Pons (tissue), 1 donor: ENCODE results near the gene POMGNT1.

Experiments
- DNase-seq: peaks from one replicate; pipeline ENCODE4 v3.0.0-alpha.2; 2016; ENCODE audit warnings: low spot score

Gene POMGNT1

GRCh38 chr1:46210561-46210960 is 12.3 kb upstream of the POMGNT1 start:
- DNase-seq = no peak

- DNase-seq = no peak
Measured at GRCh38 chr1:46206399-46206798, 8.2 kb upstream of the POMGNT1 start.

- DNase-seq = no peak
Measured at GRCh38 chr1:46205791-46206190, 7.6 kb upstream of the POMGNT1 start.

GRCh38 chr1:46205141-46205540 is 6.9 kb upstream of the POMGNT1 start:
- DNase-seq = no peak

- DNase-seq = peak; percentile 66
Measured at GRCh38 chr1:46204406-46204742, 6.1 kb upstream of the POMGNT1 start.

- peak; percentile 56 for DNase-seq
Measured at GRCh38 chr1:46203738-46204405, 5.6 kb upstream of the POMGNT1 start.

- no peak for DNase-seq
Measured at GRCh38 chr1:46199233-46199749, 1.1 kb upstream of the POMGNT1 start.

GRCh38 chr1:46197560-46197963 is 672 bp downstream of the POMGNT1 start:
- DNase-seq = no peak

GRCh38 chr1:46196609-46197008 is 1.6 kb downstream of the POMGNT1 start:
- no peak for DNase-seq

GRCh38 chr1:46194641-46195193 is 3.5 kb downstream of the POMGNT1 start:
- DNase-seq = no peak

- DNase-seq = no peak
Measured at GRCh38 chr1:46193984-46194570, 4.2 kb downstream of the POMGNT1 start.

- DNase-seq = no peak
Measured at GRCh38 chr1:46193285-46193684, 4.9 kb downstream of the POMGNT1 start.

- no peak for DNase-seq
Measured at GRCh38 chr1:46192171-46192570, 6.1 kb downstream of the POMGNT1 start.

- no peak for DNase-seq
Measured at GRCh38 chr1:46191033-46191701, 7.1 kb downstream of the POMGNT1 start.

- no peak for DNase-seq
Measured at GRCh38 chr1:46190539-46190938, 7.7 kb downstream of the POMGNT1 start.

GRCh38 chr1:46188295-46189030 is 9.8 kb downstream of the POMGNT1 start:
- no peak for DNase-seq

GRCh38 chr1:46187106-46187869 is 10.9 kb downstream of the POMGNT1 start:
- no peak for DNase-seq

- no peak for DNase-seq
Measured at GRCh38 chr1:46186076-46186475, 12.2 kb downstream of the POMGNT1 start.

GRCh38 chr1:46184920-46185658 is 13.1 kb downstream of the POMGNT1 start:
- DNase-seq = no peak

GRCh38 chr1:46183926-46184557 is 14.2 kb downstream of the POMGNT1 start:
- no peak for DNase-seq
